NOMO-1 treated with DMSO at 0.1 percent for 48 hours (cell line): ENCODE measurements around the gene MAEL.
A peak's percentile ranks its signal among the peaks of the same experiment; 100 is the strongest.

ENCODE experiments used
- DNase-seq: peaks from one replicate; lab custom pipeline; 2025; ENCODE audit not compliant: unreplicated experiment; lab: John Stamatoyannopoulos, UW

MAEL gene

GRCh38 chr1:166988974-166989515 lies at the start of gene MAEL:
TSS of gene MAEL (plus strand) at chr1:166989280. CDS start at chr1:166989353, 73 bp downstream.
- DNase-seq: no peak

GRCh38 chr1:166939741-166940375 lies 49.2 kb upstream of the MAEL start:
- DNase-seq: no peak

GRCh38 chr1:166944186-166944967 lies 44.7 kb upstream of the MAEL start:
- no peak for DNase-seq

- no peak for DNase-seq
These were observed 41.6 kb upstream of the MAEL start for GRCh38 chr1:166947398-166948043.

- no peak for DNase-seq
These were observed 40.2 kb upstream of the MAEL start for GRCh38 chr1:166948856-166949350.

- DNase-seq: no peak
These were observed 38.9 kb upstream of the MAEL start for GRCh38 chr1:166950156-166950555.

- no peak for DNase-seq
These were observed 38.0 kb upstream of the MAEL start for GRCh38 chr1:166951050-166951449.

GRCh38 chr1:166952002-166952746 lies 36.9 kb upstream of the MAEL start:
- DNase-seq: no peak

GRCh38 chr1:166953491-166953890 lies 35.6 kb upstream of the MAEL start:
- DNase-seq: no peak

GRCh38 chr1:166956057-166956850 lies 32.8 kb upstream of the MAEL start:
- no peak for DNase-seq

- DNase-seq: no peak
These were observed 32.2 kb upstream of the MAEL start for GRCh38 chr1:166956872-166957271.

- no peak for DNase-seq
These were observed 28.1 kb upstream of the MAEL start for GRCh38 chr1:166960858-166961474.

GRCh38 chr1:166969074-166969677 lies 19.9 kb upstream of the MAEL start:
- no peak for DNase-seq

- no peak for DNase-seq
These were observed 17.8 kb upstream of the MAEL start for GRCh38 chr1:166971252-166971651.

GRCh38 chr1:166972193-166972592 lies 16.9 kb upstream of the MAEL start:
- DNase-seq: no peak

- DNase-seq: no peak
These were observed 16.3 kb upstream of the MAEL start for GRCh38 chr1:166972826-166973225.

GRCh38 chr1:166974647-166975345 lies 14.3 kb upstream of the MAEL start:
- no peak for DNase-seq

- peak; percentile 14 for DNase-seq
These were observed 13.5 kb upstream of the MAEL start, which contains the start of gene ILDR2 for GRCh38 chr1:166975361-166976129. TSS of gene ILDR2 (minus strand) at chr1:166975540. CDS start at chr1:166975268, 272 bp downstream.
